ENCODE results near the gene PLXDC1. TPM values are rescaled to one million over a fixed set of nuclear protein-coding genes. Genes with fewer than 3 reads are reported as not detected.

Gene PLXDC1
- total RNA-seq, 6 experiments from 2014 or later = 0.11 to 1.6 (median 0.54) TPM

DNA sequence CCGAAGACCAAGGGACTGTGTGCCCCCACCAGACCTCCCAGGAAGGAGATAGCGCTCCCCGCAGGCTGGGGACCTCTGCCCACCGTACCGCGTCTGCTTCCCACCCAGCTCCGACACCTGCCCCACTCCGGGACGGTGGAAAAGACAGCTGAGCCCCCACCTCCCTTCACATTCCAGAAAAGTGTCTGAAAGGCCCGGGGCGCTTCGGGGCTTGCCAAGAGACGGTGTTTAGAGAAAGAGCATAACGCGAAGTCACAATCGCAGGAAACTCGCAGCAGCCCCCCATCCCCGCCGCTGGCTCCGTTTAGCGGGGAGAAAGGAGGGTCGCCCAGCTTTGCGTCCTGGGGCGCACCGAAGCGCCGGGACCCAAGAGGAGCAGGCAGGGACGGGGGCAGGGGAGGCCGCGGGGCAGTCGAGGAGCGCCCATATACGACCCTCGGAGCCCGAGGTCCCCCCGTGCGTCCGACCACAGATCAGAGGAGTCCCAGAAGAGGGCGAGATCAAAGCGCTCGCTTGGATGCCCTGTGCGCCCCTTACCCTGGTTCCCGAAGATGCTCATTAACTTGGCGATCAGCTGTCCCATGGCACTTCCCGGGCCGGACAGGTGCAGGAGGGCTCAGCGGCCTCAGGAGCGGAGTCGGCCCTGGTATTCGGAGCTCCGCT lies 13.9 kb upstream of the PLXDC1 start:
- H3K27me3 ChIP-seq = no peaks in the 10 kb centered on the region
- H3K4me1 ChIP-seq = peaks cover 0 to 4% (median 0%) of the 10 kb centered on the region in 4 donors
- TF ChIP-seq, protein P1, sequence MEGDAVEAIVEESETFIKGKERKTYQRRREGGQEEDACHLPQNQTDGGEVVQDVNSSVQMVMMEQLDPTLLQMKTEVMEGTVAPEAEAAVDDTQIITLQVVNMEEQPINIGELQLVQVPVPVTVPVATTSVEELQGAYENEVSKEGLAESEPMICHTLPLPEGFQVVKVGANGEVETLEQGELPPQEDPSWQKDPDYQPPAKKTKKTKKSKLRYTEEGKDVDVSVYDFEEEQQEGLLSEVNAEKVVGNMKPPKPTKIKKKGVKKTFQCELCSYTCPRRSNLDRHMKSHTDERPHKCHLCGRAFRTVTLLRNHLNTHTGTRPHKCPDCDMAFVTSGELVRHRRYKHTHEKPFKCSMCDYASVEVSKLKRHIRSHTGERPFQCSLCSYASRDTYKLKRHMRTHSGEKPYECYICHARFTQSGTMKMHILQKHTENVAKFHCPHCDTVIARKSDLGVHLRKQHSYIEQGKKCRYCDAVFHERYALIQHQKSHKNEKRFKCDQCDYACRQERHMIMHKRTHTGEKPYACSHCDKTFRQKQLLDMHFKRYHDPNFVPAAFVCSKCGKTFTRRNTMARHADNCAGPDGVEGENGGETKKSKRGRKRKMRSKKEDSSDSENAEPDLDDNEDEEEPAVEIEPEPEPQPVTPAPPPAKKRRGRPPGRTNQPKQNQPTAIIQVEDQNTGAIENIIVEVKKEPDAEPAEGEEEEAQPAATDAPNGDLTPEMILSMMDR (IDR thresholded peaks at IDR 0.05) = no peak
- no peak for TF ChIP-seq POLR2A (IDR thresholded peaks at IDR 0.05)
- ATAC-seq = no peak
- DNase-seq = no peak
- H3K9me3 ChIP-seq = no peaks in the 10 kb centered on the region
- peak overlapping the region; percentile 29 to 38 (median 37) for H3K4me3 ChIP-seq
- intact Hi-C loops (cut with DNase I) = no loop called here
- H3K36me3 ChIP-seq = no peaks in the 10 kb centered on the region
- no peak overlapping the region for H3K27ac ChIP-seq
- WGBS (ENCODE audit: insufficient coverage, low coverage, low lambda C conversion rate, missing lambda C conversion rate) = 9% methylated on average over 4 of the region's 51 CpGs

DNA sequence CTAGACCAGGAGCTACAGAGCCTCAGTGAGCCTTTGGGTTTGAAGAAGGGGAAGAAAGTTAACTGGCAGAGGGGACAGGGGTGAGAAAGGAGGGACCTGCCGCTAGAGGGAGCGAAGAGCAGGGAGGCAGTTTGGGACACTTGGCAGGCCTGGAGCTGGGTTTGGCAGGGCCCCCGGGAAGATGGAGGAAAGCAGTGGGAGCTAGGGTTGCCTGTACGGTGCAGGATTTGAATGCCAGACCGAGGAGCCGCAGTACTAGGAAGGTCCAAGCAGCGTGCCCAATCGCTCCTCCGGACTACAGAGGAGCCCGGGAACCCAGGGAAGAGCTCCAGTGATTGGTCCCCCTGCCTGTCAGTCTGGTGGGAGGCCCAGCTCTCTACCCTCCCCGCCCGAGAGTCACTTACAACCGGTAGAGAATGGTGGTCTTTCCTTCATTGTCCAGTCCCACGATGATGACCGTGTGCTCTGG lies 13.3 kb upstream of the PLXDC1 start:
- H3K36me3 ChIP-seq = no peaks in the 10 kb centered on the region
- no peak overlapping the region for H3K27ac ChIP-seq
- no peaks in the 10 kb centered on the region for H3K27me3 ChIP-seq
- peak overlapping the region; percentile 29 to 38 (median 37) for H3K4me3 ChIP-seq
- whole genome bisulfite sequencing (ENCODE audit: insufficient coverage, low coverage, low lambda C conversion rate, missing lambda C conversion rate) = 0% methylated on average over 10 of the region's 15 CpGs
- peak; percentile 86 to 91 (median 88) for DNase-seq
- peaks cover 0 to 4% (median 0%) of the 10 kb centered on the region in 4 donors for H3K4me1 ChIP-seq
- H3K9me3 ChIP-seq = no peaks in the 10 kb centered on the region
- TF ChIP-seq POLR2A (IDR thresholded peaks at IDR 0.05) = no peak
- TF ChIP-seq, protein P1 (IDR thresholded peaks at IDR 0.05) = peak; percentile 75 to 83 (median 78)
- intact Hi-C loops (cut with DNase I) = no loop called here
- ATAC-seq = peak; percentile 92 to 96 (median 94)

GRCh38 chr17:39161962-39162361 lies 10.5 kb upstream of the PLXDC1 start:
- ATAC-seq (no peak), DNase-seq (no peak)
- intact Hi-C loops (cut with DNase I) = no loop called here
- H3K4me3 ChIP-seq = no peak overlapping the region
- 63% methylated on average over 1 of the region's 2 CpGs for WGBS (ENCODE audit: insufficient coverage, low coverage, low lambda C conversion rate, missing lambda C conversion rate)
- H3K36me3 ChIP-seq = no peaks in the 10 kb centered on the region
- H3K9me3 ChIP-seq = no peaks in the 10 kb centered on the region
- H3K4me1 ChIP-seq = peaks cover 0 to 4% (median 0%) of the 10 kb centered on the region in 4 donors
- no peak overlapping the region for H3K27ac ChIP-seq
- TF ChIP-seq, protein P1 (IDR thresholded peaks at IDR 0.05) = no peak
- no peak for TF ChIP-seq POLR2A (IDR thresholded peaks at IDR 0.05)
- no peaks in the 10 kb centered on the region for H3K27me3 ChIP-seq

- H3K4me3 ChIP-seq = no peak overlapping the region
- no peaks in the 10 kb centered on the region for H3K27me3 ChIP-seq
- intact Hi-C loops (cut with DNase I) = loop anchor here in 1 of 2 donors (10.0 kb wide), 2 partner anchors 174 to 284 kb away; partner anchors contain the start of gene LASP1
- H3K27ac ChIP-seq = no peak overlapping the region
- H3K4me1 ChIP-seq = peaks cover 0 to 3% (median 0%) of the 10 kb centered on the region in 4 donors
- TF ChIP-seq, protein P1 (IDR thresholded peaks at IDR 0.05) = no peak
- no peak for TF ChIP-seq POLR2A (IDR thresholded peaks at IDR 0.05)
- DNase-seq (no peak), ATAC-seq (no peak)
- H3K9me3 ChIP-seq = no peaks in the 10 kb centered on the region
- no peaks in the 10 kb centered on the region for H3K36me3 ChIP-seq
- 80% methylated on average over 2 of the region's 2 CpGs for WGBS (ENCODE audit: insufficient coverage, low coverage, low lambda C conversion rate, missing lambda C conversion rate)
These were observed 7.2 kb upstream of the PLXDC1 start for GRCh38 chr17:39158623-39159022.

Data from right lobe of liver (tissue), 6 donors.